Activated T-cell treated with anti-CD3 and anti-CD28 coated beads, Interleukin-2, amount 50 U/mL, for 1 hour (primary cell): ENCODE measurements around the gene ZNF71.
"Not testable (repeated sequence)": the region's sequence is repeated elsewhere in the genome, so short reads cannot be mapped to it uniquely, and the experiment has no call there.

Source experiments
- DNase-seq: peaks from one replicate; pipeline ENCODE4 v3.0.0-alpha.2; 2020

The ZNF71 gene

GRCh38 chr19:56625708-56626107, 30.6 kb downstream of the ZNF71 start:
- no peak for DNase-seq

- no peak for DNase-seq
Observed at GRCh38 chr19:56633021-56633420, 37.9 kb downstream of the ZNF71 start.

GRCh38 chr19:56637976-56638555, 43.0 kb downstream of the ZNF71 start:
- DNase-seq = no peak

GRCh38 chr19:56639217-56639616, 44.1 kb downstream of the ZNF71 start:
- DNase-seq = no peak

- no peak for DNase-seq
Observed at GRCh38 chr19:56642711-56643459, 47.8 kb downstream of the ZNF71 start, which contains the start of gene SMIM17. SMIM17 (plus strand) TSS chr19:56643159; CDS start chr19:56645668, 2,509 bp downstream.

- DNase-seq = no peak
Observed at GRCh38 chr19:56643460-56643955, 48.4 kb downstream of the ZNF71 start.

- DNase-seq = no peak
Observed at GRCh38 chr19:56654151-56654550, 59.0 kb downstream of the ZNF71 start.

GRCh38 chr19:56660381-56661107, 65.4 kb downstream of the ZNF71 start:
- no peak for DNase-seq

- no peak for DNase-seq
Observed at GRCh38 chr19:56661248-56661647, 66.1 kb downstream of the ZNF71 start.

GRCh38 chr19:56663931-56664500, 68.9 kb downstream of the ZNF71 start:
- DNase-seq = no peak

- DNase-seq = no peak
Observed at GRCh38 chr19:56664511-56664910, 69.4 kb downstream of the ZNF71 start.

GRCh38 chr19:56667311-56667870, 72.3 kb downstream of the ZNF71 start:
- DNase-seq = no peak

GRCh38 chr19:56668676-56669075, 73.6 kb downstream of the ZNF71 start:
- no peak for DNase-seq

- no peak for DNase-seq
Observed at GRCh38 chr19:56670401-56670960, 75.4 kb downstream of the ZNF71 start.

- no peak for DNase-seq
Observed at GRCh38 chr19:56670961-56671612, 76.0 kb downstream of the ZNF71 start.

- peak; percentile 80 for DNase-seq
Observed at GRCh38 chr19:56671613-56671994, 76.5 kb downstream of the ZNF71 start, which contains the start of gene ZNF835. ZNF835 (minus strand) TSS chr19:56671757; CDS start chr19:56665198, 6,559 bp downstream.

- DNase-seq = not testable (repeated sequence)
Observed at GRCh38 chr19:56672610-56673009, 77.5 kb downstream of the ZNF71 start.
